CD4-positive, alpha-beta T cell treated with Interleukin-15 for 1 hour (primary cell): ENCODE data around the gene CLSTN1.
"Not testable (repeated sequence)": the region's sequence is repeated elsewhere in the genome, so short reads cannot be mapped to it uniquely, and the experiment has no call there.

Experiments
- DNase-seq: peaks from one replicate; pipeline ENCODE4 v3.0.0-alpha.2; 2020

CLSTN1 gene

DNA sequence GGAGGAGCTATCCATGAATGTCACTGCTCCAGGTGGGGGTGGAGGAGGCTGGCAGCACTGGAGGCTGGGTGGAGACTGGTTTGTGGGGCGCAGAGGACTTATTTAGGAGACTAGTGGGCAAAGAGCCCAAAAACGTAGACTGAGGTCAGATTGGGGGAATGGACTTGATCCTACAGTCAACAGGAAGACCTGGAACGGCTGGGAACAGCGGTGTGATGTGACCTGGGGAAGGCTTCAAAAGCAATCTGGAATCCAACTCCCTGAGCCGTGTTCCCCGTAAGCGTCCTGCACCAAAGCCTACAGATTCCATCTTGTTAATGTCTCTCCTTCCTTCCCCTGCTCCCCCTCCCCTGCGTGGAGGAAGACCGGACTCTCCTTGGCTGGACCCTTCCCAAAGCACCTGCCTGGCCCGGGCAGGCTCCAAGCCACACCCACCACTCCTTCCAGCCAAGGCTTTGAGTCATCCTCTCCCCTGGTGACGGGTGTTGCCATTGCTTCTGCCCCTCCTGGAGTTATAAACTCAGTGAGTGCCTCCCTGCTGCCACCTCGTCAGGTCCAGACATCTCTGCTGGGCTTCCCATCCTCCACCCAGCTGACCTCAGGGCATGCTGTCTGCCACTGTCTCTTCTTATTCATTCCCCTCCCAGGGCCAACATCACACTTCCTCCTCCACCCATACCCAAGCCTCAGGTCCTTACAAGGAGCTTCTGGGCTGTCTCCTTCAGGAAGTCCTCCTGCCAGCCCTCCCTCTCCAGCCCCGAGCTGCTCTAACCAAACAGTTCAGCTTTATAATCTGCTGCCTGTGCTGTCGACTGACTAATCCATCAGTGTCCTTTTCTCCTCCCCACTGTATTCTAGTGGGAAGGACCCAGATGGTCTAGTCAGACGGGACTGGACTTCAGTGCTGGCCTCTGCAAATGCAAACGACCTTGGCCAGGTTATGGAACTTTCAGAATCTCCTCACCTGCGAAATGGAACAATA is 1.6 kb upstream of the CLSTN1 start:
- DNase-seq = peak; percentile 68

GRCh38 chr1:9824702-9825089 is 931 bp upstream of the CLSTN1 start:
- DNase-seq = no peak

DNA sequence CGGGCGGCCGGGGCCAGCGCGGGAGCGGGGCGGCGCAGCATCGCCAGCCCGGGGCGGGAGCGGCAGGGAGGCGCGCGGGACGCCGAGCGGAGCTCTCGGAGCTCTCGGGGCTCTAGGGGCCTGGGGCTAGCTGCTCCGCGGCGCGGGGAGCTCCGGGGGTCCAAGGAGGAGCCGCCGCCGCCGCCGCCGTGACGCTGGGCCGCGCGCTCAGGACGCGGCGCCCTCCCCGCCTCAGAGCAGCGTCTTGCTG is 147 bp downstream of the CLSTN1 start:
- DNase-seq = no peak

GRCh38 chr1:9822897-9823692 is 670 bp downstream of the CLSTN1 start:
- no peak for DNase-seq

GRCh38 chr1:9822490-9822889 is 1.3 kb downstream of the CLSTN1 start:
- DNase-seq = no peak

DNA sequence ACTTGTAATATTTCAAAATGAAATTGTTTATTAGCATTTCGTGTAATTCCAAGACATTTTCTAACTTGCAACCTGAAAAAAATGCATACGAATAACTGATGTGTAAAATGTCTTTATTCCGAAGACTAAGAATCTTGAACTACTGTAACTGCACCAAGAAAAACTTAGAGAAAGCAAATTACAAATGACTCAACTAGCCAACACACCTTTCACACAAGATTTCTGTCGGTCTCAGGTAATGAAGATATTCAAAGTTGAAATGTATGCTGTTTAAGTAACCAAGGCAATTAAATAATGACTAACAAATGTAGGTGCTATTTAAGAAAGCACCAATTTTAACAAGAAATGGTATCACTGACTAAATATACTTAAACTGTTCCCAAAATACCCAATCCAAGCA is 2.1 kb downstream of the CLSTN1 start:
- DNase-seq = no peak

DNA sequence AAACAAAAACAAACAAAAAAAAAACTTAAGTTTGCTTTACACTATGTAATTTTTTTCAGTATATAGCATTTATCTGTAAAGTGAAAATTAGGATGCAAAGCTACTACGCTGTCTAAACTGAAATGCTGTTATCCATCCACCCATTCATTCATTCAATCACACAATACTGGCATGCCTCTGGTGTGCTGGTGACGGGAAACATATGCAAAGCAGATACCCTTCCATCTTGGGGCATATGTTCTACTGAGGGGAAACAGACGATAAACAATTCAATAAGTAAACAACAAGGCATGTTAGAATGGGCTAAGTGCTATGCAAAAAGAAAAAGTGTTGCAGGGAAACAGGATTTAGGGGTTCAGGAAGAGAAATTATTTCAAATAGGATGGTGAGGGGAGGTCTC is 3.2 kb downstream of the CLSTN1 start:
- no peak for DNase-seq

DNA sequence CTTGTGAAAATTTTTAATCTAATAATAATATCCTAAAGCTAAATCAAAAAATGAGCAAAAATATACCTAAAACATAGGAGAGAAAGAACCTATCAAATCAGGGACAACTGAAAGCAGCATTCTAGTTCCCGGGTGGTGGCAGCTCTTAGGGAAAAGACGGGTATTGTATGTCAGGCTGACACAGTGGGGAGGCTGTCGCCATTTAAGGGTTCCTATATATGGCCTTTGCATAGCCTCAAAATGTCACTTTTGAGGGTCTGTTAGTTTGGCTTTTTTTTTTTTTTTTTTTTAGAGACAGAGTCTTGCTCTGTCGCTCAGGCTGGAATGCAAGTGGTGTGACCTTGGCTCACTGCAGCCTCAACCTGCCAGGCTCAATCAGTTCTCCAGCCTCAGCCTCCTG is 6.0 kb downstream of the CLSTN1 start:
- DNase-seq = no peak

DNA sequence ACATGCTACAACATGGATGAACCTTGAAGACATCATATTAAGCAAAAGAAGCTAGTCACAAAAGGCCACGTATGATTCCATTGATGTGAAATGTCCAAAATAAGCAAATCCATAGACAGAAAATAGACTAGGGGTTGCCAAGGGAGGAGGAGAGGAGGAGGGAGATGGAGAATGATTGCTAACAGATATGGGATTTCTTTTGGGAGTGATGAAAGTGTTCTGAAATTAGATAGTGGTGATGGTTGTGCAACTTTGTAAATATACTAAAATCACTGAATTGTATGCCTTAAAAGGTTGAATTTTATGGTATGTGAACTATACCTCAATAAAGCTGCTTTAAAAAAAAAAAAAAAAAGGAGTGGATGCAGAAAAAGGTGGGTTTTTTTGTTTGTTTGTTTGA is 7.6 kb downstream of the CLSTN1 start:
- DNase-seq = no peak

DNA sequence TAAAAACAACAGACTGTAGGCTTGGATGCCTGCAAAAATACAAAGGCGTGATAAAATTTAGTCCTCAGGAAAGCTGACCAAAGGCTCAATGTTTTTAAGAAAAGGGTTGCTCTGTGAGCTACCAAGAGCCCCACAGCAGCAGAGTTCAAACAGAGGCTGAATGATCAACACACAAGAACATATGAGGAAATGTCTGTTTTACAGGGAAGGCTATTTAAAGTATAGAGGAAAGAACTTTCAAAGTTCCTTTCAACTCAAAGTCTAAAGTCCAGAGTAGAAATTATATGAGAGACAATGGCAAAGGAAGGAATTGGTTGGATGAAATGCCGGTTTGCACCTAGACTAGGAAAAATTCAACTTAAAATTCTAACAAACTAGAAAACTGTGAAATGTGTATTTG is 8.6 kb downstream of the CLSTN1 start:
- no peak for DNase-seq

DNA sequence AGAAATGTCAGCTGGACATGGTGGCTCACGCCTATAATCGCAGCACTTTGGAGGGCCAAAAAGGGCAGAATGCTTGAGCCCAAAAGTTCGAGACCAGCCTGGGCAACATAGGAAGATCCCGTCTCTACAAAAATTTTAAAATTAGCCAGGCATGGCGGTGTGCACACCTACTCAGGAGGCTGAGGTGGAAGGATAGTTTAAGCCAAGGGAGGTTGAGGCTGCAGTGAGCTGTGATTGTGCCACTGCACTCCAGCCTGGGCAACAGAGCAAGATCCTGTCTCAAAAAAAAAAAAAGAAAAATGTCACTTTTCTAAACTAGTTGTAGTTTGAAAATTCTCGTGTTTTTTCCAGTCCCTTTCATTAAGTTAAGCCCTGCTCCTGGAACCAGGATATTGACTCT is 9.1 kb downstream of the CLSTN1 start:
- DNase-seq = no peak

- no peak for DNase-seq
These were observed 12.4 kb downstream of the CLSTN1 start for GRCh38 chr1:9811239-9811966.

DNA sequence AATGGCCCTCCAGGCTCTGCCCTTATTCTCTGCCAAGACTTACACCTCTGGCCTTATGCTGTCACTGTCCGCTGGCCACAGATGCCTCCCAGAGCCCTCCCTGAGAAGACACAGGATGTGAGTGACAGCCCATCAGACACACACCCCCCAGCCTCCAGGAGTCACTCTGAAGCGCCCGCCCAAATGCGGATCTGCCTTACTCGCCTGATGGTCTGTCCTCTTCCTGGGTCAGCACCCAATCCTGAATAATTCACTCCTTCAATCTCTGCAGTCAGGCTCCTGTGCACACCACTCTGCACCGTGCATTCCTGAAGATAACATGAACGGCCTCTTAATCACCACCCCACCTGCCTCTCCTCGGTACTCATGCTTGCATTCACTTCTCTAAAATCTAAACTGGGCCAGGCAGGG is 14.7 kb downstream of the CLSTN1 start:
- no peak for DNase-seq

- no peak for DNase-seq
These were observed 15.3 kb downstream of the CLSTN1 start for GRCh38 chr1:9808459-9808858.

DNA sequence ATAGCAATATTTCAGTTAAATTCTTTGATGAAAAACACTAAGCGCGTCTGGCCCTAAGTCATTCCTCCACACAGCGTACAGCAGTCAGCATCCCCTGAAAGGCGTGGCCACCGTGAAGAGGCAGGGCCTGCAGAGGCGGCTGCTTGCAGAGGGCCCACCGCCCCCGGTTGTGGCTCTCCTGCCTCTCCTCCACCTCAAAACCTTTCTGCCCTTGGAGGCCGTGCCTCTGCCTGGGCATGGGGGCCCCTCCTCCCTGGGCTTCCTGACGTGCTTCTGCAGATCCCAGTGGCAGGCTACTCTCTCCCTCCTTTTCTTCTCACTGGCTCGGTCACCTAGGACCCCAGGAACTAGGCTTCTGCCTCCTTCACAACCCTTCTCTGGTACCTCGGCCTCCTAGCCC is 16.2 kb downstream of the CLSTN1 start:
- DNase-seq = no peak

- DNase-seq = not testable (repeated sequence)
These were observed 17.8 kb downstream of the CLSTN1 start for GRCh38 chr1:9805972-9806371.

GRCh38 chr1:9805006-9805508 is 18.7 kb downstream of the CLSTN1 start:
- DNase-seq = no peak

DNA sequence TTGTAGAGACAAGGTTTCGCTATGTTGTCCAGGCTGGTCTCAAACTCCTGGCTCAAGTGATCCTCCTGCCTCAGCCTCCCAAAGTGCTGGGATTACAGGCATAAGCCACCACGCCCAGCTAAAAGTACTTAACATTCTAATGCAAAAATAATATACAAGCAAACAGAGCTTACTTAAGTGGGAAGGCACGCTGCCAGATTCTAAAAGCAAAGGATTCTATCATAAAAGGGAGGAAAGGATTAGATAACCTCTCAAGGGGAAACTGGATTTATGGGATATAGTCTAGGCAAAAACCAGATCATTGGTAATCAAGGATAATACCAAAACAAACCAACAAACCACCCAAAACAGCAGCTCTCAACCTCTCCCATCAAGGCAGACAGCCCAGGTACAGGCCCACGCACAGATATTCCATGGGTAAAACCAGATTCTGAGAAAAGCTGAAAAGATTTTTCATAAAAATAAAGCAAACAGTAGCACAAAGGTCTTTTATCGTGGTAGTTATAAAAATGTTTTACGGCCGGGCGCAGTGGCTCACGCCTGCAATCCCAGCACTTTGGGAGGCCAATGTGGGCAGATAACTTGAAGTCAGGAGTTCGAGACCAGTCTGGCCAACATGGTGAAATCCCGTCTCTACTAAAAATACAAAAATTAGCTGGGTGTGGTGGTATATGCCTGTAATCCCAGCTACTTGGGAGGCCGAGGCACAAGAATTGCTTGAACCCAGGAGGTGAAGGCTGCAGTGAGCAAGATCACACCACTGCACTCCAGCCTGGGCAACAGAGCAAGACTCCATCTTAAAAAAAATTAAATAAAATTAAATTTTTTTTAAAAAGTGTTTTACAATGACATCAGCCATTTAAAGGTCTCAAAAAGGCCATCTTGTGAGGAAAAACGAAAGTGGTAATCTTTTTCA is 20.5 kb downstream of the CLSTN1 start:
- DNase-seq = not testable (repeated sequence)

DNA sequence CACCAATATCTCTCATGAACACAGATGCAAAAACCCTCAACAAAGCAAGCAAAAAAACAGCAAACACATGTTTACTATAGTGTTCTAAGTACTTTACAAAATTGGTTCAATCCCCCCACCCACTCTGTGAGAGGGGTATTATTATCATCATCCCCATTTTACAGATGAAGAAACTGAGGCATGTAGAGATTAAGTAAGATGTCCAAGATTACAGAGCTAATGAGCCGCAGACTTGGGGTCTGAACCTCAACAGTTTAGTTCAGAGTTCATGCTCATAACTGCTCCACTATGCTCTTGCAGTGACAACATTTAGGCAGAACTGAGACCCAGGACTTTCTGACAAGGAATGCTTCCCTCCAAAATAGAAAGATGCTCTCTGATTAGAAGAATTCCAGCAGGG is 21.9 kb downstream of the CLSTN1 start:
- DNase-seq = no peak

GRCh38 chr1:9798236-9799130 is 25.3 kb downstream of the CLSTN1 start:
- no peak for DNase-seq

DNA sequence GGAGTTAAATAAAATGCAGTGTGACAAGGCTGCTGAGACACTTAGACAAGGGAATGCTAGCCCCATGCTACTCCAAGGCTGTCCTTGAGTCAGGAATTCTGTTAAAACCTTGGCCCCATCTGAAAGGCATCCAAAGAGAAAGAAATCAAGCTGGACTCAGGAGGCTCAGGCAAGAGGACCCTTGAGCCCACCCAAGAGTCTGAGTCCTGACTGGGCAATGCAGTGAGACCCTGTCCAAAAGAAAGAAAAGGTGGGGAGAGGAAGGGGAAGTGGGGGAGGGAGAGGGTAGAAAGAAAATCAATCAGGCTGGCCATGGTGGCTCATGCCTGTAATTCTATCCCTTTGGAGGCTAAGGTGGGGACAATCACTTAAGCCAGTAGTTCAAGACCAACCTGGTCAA is 26.7 kb downstream of the CLSTN1 start:
- no peak for DNase-seq
